VCaP (cell line): Measurements from ENCODE around the gene CAPN15.

Experiments used
- H3K27ac ChIP-seq: fragments of 450-650 bp; 2 replicates; pipeline ENCODE4 v1.5.1; 2017
- CTCF ChIP-seq: fragments of 450-650 bp; conservative IDR thresholded peaks from 2 replicates; pipeline ENCODE4 v1.5.1; 2017; ENCODE audit warnings: mild to moderate bottlenecking, moderate library complexity

The CAPN15 gene

GRCh38 chr16:554640-555365, 27.3 kb downstream of the CAPN15 start:
- no peak for TF ChIP-seq CTCF
- no peak overlapping the region for H3K27ac ChIP-seq

GRCh38 chr16:555528-556473, 28.3 kb downstream of the CAPN15 start:
- no peak for TF ChIP-seq CTCF
- H3K27ac ChIP-seq, result no peak overlapping the region

- no peak for TF ChIP-seq CTCF
- H3K27ac ChIP-seq, result no peak overlapping the region
These were observed 29.1 kb downstream of the CAPN15 start for GRCh38 chr16:556474-557173.

- H3K27ac ChIP-seq, result no peak overlapping the region
- no peak for TF ChIP-seq CTCF
These were observed 30.2 kb downstream of the CAPN15 start for GRCh38 chr16:557463-558297.

- no peak overlapping the region for H3K27ac ChIP-seq
- TF ChIP-seq CTCF, result no peak
These were observed 30.9 kb downstream of the CAPN15 start for GRCh38 chr16:558298-559020.

- TF ChIP-seq CTCF, result no peak
These were observed 31.5 kb downstream of the CAPN15 start for GRCh38 chr16:559021-559380.

More at GRCh38 chr16:559021-559380, 31.5 kb downstream of the CAPN15 start:
- no peak overlapping the region for H3K27ac ChIP-seq
